Measurements from ENCODE around the gene CPNE6. TPM values are rescaled to one million over a fixed set of nuclear protein-coding genes. Genes with fewer than 3 reads are reported as not detected.

The CPNE6 gene
- total and polyA plus RNA-seq, 4 donors = 0.05 to 0.17 TPM; not detected in 2

- DNase-seq (ENCODE audit: low spot score) = no peak
- TF ChIP-seq, protein P1, sequence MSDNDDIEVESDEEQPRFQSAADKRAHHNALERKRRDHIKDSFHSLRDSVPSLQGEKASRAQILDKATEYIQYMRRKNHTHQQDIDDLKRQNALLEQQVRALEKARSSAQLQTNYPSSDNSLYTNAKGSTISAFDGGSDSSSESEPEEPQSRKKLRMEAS (IDR thresholded peaks at IDR 0.05) = no peak
- TF ChIP-seq RXRA (IDR thresholded peaks at IDR 0.05) (no peak), GABPA (IDR thresholded peaks at IDR 0.05 in 1 of 2, conservative IDR thresholded peaks at IDR 0.05 in 1 of 2) (no peak), FOXA1 (IDR thresholded peaks at IDR 0.05) (no peak), FOXA2 (IDR thresholded peaks at IDR 0.05) (no peak), EGR1 (IDR thresholded peaks at IDR 0.05; ENCODE audit: low read depth in 2 of 2) (no peak), YY1 (IDR thresholded peaks at IDR 0.05) (no peak), HNF4G (IDR thresholded peaks at IDR 0.05) (no peak), HNF4A (conservative IDR thresholded peaks at IDR 0.05) (no peak)
- TF ChIP-seq, protein P2, sequence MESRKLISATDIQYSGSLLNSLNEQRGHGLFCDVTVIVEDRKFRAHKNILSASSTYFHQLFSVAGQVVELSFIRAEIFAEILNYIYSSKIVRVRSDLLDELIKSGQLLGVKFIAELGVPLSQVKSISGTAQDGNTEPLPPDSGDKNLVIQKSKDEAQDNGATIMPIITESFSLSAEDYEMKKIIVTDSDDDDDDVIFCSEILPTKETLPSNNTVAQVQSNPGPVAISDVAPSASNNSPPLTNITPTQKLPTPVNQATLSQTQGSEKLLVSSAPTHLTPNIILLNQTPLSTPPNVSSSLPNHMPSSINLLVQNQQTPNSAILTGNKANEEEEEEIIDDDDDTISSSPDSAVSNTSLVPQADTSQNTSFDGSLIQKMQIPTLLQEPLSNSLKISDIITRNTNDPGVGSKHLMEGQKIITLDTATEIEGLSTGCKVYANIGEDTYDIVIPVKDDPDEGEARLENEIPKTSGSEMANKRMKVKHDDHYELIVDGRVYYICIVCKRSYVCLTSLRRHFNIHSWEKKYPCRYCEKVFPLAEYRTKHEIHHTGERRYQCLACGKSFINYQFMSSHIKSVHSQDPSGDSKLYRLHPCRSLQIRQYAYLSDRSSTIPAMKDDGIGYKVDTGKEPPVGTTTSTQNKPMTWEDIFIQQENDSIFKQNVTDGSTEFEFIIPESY (IDR thresholded peaks at IDR 0.05) = no peak
- no peaks in the 10 kb centered on the region for H3K36me3 ChIP-seq (ENCODE audit: control insufficient read depth in 4 of 4, insufficient read depth in 3 of 4, low read depth in 1 of 4, low read length in 3 of 4)
- WGBS = 87% methylated on average over 6 of the region's 6 CpGs
- H3K9ac ChIP-seq (ENCODE audit: low read depth in 1 of 2, low read length in 2 of 2) = no peak overlapping the region
- no peak overlapping the region for H3K4me3 ChIP-seq (ENCODE audit: low read depth in 1 of 3, low read length in 3 of 3)
- H3K27ac ChIP-seq (ENCODE audit: low read depth in 1 of 2, low read length in 2 of 2) = no peak overlapping the region
- H3K9me3 ChIP-seq (ENCODE audit: control insufficient read depth in 4 of 4, low read length in 3 of 4) = no peaks in the 10 kb centered on the region
- peaks cover 8 to 35% (median 25%) of the 10 kb centered on the region in 4 donors for H3K4me1 ChIP-seq (ENCODE audit: control insufficient read depth in 4 of 4, insufficient read depth in 4 of 4, low read length in 3 of 4)
- no peaks in the 10 kb centered on the region for H3K27me3 ChIP-seq (ENCODE audit: control insufficient read depth in 4 of 4, insufficient read depth in 4 of 4, low read length in 3 of 4)
These were observed 8.8 kb downstream of the CPNE6 start for GRCh38 chr14:24080142-24080530.

- peak overlapping the region; percentile 58 to 74 for H3K27ac ChIP-seq (ENCODE audit: low read depth in 1 of 2, low read length in 2 of 2)
- peaks cover 2 to 25% (median 20%) of the 10 kb centered on the region in 4 donors for H3K4me1 ChIP-seq (ENCODE audit: control insufficient read depth in 4 of 4, insufficient read depth in 4 of 4, low read length in 3 of 4)
- peak overlapping the region; percentile 61 to 80 (median 76) for H3K4me3 ChIP-seq (ENCODE audit: low read depth in 1 of 3, low read length in 3 of 3)
- TF ChIP-seq HNF4A (conservative IDR thresholded peaks at IDR 0.05) (peak; percentile 6 to 8), RXRA (IDR thresholded peaks at IDR 0.05) (no peak), FOXA1 (IDR thresholded peaks at IDR 0.05) (no peak)
- peak; percentile 58 for DNase-seq (ENCODE audit: low spot score)
- no peaks in the 10 kb centered on the region for H3K27me3 ChIP-seq (ENCODE audit: control insufficient read depth in 4 of 4, insufficient read depth in 4 of 4, low read length in 3 of 4)
- WGBS = under 1% methylated on average over 74 of the region's 74 CpGs
- no peaks in the 10 kb centered on the region for H3K36me3 ChIP-seq (ENCODE audit: control insufficient read depth in 4 of 4, insufficient read depth in 3 of 4, low read depth in 1 of 4, low read length in 3 of 4)
- H3K9me3 ChIP-seq (ENCODE audit: control insufficient read depth in 4 of 4, low read length in 3 of 4) = no peaks in the 10 kb centered on the region
- H3K9ac ChIP-seq (ENCODE audit: low read depth in 1 of 2, low read length in 2 of 2) = peak overlapping the region in 1 of 2 donors; percentile 36
These were observed 9.8 kb downstream of the CPNE6 start for GRCh38 chr14:24080888-24081738.

DNA sequence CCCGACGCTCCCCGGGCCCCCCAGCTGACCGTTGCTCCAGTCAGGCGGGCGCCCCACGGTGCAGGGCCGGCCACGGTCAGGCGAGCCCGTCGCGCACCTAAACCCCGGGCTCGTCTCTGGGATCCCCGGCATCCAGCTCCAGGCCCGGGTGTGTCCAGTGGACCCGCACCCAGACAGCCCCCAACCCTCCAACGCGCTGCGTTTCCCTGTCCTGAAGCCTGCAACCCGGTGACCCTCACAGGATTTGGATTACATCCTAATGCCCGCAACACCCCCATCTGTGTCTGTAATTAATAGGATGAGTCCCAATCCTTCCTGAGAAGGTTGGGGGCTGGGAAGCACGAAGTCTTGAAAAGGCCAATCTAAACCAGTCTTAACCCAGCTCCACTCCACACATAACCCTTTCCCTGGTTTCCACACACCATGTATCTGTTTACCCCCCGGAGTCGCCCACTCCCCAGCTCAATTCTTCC lies 10.4 kb downstream of the CPNE6 start:
- Histone ChIP-seq H3K27me3 (ENCODE audit: control insufficient read depth in 4 of 4, insufficient read depth in 4 of 4, low read length in 3 of 4) (no peaks in the 10 kb centered on the region), H3K9me3 (ENCODE audit: control insufficient read depth in 4 of 4, low read length in 3 of 4) (no peaks in the 10 kb centered on the region), H3K27ac (ENCODE audit: low read depth in 1 of 2, low read length in 2 of 2) (peak overlapping the region; percentile 58 to 74), H3K4me3 (ENCODE audit: low read depth in 1 of 3, low read length in 3 of 3) (peak overlapping the region in 2 of 3 donors; percentile 76 to 80), H3K9ac (ENCODE audit: low read depth in 1 of 2, low read length in 2 of 2) (peak overlapping the region in 1 of 2 donors; percentile 22), H3K4me1 (ENCODE audit: control insufficient read depth in 4 of 4, insufficient read depth in 4 of 4, low read length in 3 of 4) (peaks cover 2 to 24% (median 20%) of the 10 kb centered on the region in 4 donors), H3K36me3 (ENCODE audit: control insufficient read depth in 4 of 4, insufficient read depth in 3 of 4, low read depth in 1 of 4, low read length in 3 of 4) (no peaks in the 10 kb centered on the region)
- DNase-seq (ENCODE audit: low spot score) = no peak
- TF ChIP-seq FOXA1 (IDR thresholded peaks at IDR 0.05) = no peak
- no peak for TF ChIP-seq CTCF (IDR thresholded peaks at IDR 0.05; ENCODE audit: low read depth, low read length, missing input control)
- TF ChIP-seq, protein P2 (IDR thresholded peaks at IDR 0.05) = no peak
- no peak for TF ChIP-seq GABPA (IDR thresholded peaks at IDR 0.05 in 1 of 2, conservative IDR thresholded peaks at IDR 0.05 in 1 of 2)
- TF ChIP-seq, protein P1 (IDR thresholded peaks at IDR 0.05) = no peak
- no peak for TF ChIP-seq ATF3 (IDR thresholded peaks at IDR 0.05)
- TF ChIP-seq SP1 (IDR thresholded peaks at IDR 0.05) = no peak
- 32% methylated on average over 26 of the region's 26 CpGs for WGBS
